GM19455 (cell line): ENCODE data around the gene TMPRSS4.
A peak's percentile ranks its signal among the peaks of the same experiment; 100 is the strongest.

Source experiments
- ATAC-seq: cut with Tn5 transposase; IDR thresholded peaks from one replicate; pipeline ENCODE4 v1.9.1; 2021; ENCODE audit not compliant: unreplicated experiment

TMPRSS4 gene

GRCh38 chr11:118132385-118133151, 55.7 kb downstream of the TMPRSS4 start:
- ATAC-seq = no peak

DNA sequence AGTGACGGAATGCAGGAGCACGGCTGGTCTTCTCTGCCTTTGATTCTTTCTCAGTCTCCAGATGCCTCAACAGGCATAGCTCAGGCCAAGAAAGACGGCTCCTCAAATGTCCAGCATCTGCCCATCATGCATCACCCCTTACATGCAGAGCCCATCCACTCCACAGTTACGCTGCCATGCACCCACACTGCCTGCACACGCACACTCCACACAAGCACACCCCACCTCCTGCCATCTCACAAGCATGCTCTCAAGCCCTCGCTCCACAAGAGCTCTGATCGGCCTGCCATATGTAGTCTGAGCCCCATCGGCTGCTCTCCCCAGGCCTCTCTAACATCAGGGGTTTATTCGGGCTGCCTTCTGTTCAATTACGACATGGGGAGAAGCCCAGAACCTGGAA, 56.9 kb downstream of the TMPRSS4 start:
- no peak for ATAC-seq

- no peak for ATAC-seq
Measured at GRCh38 chr11:118135051-118135795, 58.3 kb downstream of the TMPRSS4 start.

DNA sequence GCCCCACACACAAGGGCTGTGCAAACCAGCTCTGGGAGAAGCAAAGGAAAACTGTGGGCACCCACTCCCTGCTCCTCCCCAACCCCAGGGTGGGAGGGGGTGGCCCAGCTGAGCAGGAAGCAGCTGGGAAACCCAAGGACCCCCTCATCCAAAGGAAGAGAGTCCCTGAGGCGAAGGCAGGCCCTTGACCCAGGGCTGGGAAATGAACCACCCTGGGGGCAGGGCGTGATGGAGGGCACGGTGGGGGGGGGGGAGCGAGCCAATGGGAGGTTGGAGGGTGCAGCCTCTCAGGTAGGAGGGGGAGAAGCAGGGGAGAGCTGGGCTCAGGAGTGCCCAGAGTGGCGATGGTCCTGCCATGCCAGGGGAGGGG, 58.9 kb downstream of the TMPRSS4 start:
- no peak for ATAC-seq

GRCh38 chr11:118136341-118136740, 59.5 kb downstream of the TMPRSS4 start:
- ATAC-seq = no peak

- no peak for ATAC-seq
Measured at GRCh38 chr11:118136801-118137200, 59.9 kb downstream of the TMPRSS4 start.

GRCh38 chr11:118138839-118139420, 62.1 kb downstream of the TMPRSS4 start:
- no peak for ATAC-seq

- no peak for ATAC-seq
Measured at GRCh38 chr11:118139578-118139977, 62.7 kb downstream of the TMPRSS4 start.

DNA sequence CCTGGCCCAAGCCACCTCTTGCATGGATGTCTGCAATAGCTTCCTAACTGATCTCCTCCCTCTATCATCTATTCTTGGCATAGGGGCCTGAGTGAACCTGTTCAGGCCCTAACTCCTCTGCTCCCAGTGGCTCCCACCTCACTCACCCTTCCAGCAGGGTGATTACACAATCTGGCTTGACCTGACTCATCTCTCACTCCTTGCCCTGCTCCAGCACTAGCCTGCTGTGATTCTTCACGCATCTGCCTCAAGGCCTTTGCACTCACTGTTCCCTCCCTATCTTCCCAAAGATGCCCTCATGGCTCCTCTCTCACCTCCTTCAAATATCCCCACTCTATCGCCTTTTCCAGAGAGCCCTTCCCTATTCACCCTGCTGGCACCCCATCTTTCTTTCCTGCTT, 65.2 kb downstream of the TMPRSS4 start:
- no peak for ATAC-seq

GRCh38 chr11:118142809-118143208, 65.9 kb downstream of the TMPRSS4 start:
- no peak for ATAC-seq

DNA sequence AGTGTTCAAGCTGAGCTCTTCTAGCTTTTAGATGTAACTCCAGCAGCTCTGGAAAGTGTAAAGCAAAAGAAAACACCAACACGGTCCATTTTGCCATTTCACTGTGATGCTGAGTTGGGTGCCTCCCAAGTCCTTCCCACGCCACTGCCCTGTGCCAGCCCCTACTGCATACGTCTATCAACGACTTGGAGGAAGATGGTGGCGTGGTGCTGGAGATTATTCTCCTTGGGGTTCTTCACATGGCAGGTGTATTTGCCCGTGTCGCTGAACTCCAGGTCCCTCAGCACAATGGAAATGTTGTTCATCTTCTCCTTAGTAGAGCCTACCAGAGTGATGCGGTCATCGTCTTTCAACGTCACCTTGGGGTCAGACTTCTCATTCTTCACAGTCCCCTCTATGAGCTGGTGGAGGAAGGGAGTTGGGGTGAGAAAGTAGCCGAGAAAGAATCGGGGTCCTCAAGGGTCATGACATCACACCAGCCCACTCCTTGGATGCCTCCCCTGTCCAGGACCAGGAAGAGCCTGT, 66.8 kb downstream of the TMPRSS4 start:
- no peak for ATAC-seq

GRCh38 chr11:118144301-118145268, 67.7 kb downstream of the TMPRSS4 start:
- no peak for ATAC-seq

DNA sequence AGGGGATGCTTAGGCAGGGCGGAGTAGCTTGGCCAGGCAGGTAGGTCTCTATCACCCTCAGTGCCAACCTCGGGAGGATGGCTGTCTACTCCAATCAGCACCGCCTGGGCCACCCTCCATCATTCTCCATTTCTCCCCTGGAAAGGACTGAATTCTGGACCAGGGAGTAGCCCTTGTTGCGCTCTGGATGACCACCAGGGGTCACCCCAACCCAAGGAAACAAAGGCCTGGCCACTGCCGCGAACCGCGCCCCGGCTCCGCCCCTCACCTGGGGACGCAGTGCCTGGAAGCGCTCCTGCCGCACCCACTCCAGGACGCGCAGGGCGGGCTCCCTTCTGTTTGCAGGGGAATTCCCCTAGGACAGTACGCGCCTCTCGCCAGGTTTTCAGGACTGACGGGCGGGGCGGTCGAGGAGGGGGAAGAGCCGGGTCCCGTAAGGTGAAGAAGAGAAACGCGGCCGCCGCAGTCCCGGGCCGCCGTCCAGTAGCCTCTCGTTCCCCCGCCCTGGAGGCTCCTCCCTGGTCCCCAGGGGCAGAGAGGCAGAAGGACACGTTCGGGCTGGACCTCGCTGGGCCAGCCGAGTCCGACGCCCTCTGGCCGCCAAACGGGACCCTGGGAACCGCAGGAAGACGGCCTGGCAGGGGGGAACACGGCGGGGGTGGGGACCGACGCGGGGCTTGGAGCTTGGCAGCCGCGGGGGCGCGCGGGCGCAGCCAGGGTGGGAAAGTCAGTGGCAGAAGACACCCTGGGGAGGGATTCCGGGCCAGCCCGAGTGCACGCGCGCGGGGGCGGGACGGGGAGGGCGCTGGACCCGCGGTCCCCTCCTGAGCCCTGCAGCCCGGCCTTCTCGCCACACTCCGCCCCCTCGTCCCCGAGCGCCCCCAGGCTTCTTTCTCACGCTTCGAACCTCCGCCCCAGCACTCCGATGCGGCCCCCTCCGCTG, 68.7 kb downstream of the TMPRSS4 start:
- ATAC-seq = peak; percentile 71

- no peak for ATAC-seq
Measured at GRCh38 chr11:118146554-118146953, 69.7 kb downstream of the TMPRSS4 start.

GRCh38 chr11:118147502-118147901, 70.6 kb downstream of the TMPRSS4 start:
- ATAC-seq = no peak

GRCh38 chr11:118148240-118148639, 71.4 kb downstream of the TMPRSS4 start:
- ATAC-seq = no peak

GRCh38 chr11:118148856-118149255, 72.0 kb downstream of the TMPRSS4 start:
- no peak for ATAC-seq

DNA sequence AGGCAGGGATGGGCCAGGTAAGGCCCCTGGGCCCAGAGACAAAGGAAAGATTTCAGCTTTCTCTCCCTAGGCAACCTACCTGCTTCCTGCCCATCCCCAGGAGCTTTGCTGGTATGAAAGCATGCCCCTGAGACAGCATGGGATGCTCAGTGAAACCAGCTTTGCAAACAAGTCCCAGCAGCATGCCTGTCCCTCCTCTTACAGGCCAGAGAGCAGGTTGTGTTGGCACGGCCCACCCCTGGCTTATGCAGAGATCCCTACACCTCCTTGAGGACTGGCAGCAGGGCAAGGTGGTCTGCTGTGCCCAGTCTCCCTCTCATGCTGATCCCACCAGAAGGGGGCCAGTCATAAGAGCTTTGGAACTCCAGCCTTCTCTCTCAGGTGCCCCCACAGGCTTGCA, 72.6 kb downstream of the TMPRSS4 start:
- no peak for ATAC-seq

DNA sequence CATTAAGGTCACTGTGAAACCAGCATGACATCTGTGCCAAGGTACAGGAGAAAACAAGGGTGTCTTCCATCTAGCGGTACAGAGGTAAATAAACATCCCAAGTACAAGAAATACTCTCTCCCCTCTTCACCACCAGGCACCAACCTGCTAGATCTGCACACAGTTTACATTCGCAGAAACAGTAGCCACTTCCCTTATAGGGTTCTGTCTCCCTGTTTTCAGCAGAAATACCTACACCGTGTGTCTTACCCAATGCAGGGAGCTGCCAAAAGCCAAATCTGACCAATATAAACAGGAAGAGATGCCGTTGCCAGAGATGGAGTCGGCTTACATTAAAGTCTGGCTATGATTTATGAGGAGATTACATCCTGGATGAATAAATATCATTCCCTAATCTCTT, 74.6 kb downstream of the TMPRSS4 start:
- no peak for ATAC-seq
